Left kidney (tissue), 2 donors: ENCODE data around the gene IDE. TPM values are rescaled to one million over a fixed set of nuclear protein-coding genes. Genes with fewer than 3 reads are reported as not detected.
"Not testable (repeated sequence)": the region's sequence is repeated elsewhere in the genome, so short reads cannot be mapped to it uniquely, and the experiment has no call there.

Experiments
- DNase-seq: peaks from one replicate; pipeline ENCODE4 v3.0.0-alpha.2; 2013
- polyA plus RNA-seq: library from polyadenylated mRNA; unstranded; fragments of 120-200 nt; gene quantifications from one replicate; pipeline ENCODE4 v1.2.1, GENCODE V29; 2013; ENCODE audit not compliant: insufficient read length

Gene IDE
- polyA plus RNA-seq, 1 donor: 31.0 TPM

DNA sequence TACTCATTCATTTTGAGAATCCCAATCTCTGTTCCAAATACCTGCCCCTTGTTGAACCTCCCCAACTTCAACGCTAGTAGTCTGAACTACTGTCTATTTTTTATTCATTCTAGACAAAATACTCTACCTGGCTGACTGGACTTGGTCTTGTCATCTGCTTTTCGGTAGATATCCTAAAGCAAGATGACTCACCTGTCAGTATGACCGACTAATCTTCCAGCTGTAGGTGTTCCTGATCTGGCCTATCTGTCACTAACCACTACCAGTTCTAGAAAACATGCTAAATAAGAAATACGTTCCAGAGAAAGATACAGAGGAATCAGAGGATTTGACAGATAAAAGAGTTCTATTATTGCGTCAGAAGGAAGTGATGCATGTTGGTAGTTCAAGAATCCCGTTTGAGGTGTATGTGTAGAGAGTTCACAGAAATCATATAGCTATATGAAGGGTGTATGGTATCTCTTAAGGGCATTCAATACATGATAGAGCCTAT lies 81.1 kb downstream of the IDE start:
- no peak for DNase-seq

DNA sequence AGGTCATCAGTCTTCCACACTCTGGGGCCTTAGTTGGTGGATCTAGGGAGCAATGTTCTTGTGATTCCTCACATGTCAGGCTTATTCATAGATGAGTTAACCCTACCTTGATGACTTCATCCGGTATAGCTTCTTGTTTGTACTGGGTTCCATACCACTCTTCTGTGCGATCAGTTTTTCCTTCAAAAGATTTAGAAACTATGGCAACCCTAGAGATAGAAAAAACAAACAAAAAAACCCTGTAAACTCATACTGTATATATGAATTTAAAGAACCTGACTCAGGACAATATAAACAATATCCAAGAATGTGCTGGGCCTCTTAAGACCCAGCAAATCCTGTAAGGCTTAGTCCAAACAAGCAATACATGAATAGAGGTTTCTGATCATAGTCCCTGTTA lies 83.5 kb downstream of the IDE start:
- no peak for DNase-seq

DNA sequence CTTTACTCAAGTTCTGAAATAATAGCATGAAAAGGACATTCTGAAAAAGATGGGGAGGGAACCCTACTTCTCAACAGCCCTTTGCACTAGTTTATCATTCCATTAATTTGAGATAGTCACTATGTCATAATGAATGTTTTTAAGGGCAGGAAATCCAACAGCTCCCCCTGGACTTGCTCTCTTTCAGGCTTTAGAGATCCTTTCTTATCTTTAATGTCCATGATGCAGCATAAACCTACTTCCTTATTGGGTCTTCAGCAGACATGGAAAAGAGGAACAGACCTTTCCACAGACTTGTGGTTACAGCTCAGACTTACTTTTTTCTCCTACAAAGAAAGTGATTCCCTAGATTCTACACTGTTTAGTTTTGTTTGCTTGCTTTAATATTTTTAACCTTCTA lies 87.3 kb downstream of the IDE start:
- DNase-seq: no peak

DNA sequence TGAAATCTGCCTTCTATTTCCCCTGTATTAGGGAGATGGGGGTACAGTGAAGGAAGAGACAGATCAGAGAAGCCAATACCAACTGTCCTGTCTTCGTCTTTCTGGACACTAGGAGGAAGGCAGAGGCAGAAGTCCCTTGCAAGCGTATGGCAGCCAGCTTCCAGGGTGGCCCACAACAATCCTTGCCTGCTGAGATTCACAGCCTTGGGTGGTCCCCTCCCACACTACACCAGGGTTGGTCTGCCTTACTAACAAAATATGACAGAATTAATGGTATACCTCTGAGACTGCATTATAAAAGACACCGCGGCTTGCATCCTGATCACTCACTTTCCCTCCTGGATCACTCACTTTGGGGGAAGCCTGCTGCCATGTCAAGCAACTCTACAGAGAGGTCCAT lies 90.4 kb downstream of the IDE start:
- no peak for DNase-seq

DNA sequence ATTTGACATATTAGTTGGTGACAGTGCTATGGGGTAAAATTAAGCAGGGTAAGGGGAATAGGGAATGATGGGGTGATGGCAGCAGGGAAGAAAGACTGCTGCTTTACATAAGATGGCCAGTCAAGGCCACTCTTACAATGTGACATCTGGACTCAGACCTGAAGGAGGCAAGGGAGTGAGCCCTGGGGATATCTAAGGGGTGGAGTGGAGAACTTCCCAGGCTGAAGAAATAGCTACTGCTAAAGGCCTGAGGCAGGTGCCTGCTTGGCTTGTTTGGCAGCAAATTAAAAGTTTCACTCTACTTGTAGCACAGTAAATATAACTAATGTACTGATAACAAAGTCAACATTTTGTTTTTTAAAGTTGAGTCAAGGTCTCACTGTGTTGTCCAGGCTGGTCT lies 93.5 kb downstream of the IDE start:
- DNase-seq: no peak

DNA sequence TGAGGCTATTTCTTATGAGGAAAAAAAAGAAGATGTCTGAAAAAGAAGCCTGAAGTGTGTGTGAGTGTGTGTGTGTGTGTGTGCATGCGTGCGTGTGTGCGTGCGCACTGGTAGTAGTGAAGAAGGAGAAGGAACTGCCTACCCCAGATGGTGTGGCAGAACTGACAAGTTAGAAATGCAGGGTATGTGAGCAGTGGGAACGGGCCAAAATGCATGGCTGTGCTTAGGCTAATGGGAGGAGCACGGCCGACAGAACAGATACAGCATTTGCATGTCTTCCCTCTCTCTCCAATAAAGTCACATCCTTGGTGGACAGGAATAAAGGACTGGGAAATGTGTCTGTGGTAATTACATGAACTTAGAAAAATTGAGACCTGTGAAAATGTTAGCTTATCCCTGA lies 94.3 kb downstream of the IDE start:
- DNase-seq: no peak

DNA sequence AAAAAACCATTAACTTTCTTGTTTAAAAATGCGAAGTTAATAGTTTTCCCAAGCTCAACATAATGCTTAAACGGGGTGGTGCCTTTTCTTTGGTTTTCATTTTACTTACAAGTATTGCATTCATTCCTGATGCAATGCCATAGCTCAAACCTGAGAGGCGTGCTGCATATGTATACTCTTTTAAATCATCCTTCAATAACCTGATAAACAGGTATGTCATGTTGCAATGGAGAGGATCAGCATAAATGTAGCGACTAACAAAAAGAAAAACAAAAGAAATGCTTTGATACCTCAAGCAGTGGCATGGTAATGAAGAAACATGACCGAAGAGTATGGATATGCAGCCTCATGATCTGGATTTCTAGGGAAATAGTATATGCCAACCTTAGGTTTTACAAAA lies 95.4 kb downstream of the IDE start:
- no peak for DNase-seq

DNA sequence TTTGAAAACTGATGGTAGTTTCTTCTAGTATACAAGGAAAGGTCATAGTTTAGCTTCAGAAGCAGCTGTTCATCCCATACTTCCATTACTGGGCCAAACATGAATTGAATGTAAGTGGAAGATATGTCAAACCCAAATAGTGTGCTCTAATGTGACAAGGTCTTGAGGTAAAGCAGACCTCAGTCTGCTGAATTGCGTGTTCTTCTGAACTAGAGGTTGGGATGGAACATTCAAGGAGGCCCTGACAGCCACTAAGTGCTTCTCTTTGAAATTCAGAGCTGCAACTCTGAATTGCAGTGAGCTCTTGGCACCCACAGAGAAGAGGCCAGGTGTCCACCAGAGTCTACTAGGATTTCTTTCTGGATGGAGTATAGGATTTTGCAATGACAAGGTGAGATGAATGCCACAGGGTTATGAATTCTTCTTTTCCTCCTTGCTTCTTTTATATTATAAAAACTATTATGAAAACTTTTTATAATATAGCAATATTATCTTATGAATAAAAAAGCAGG lies 98.5 kb downstream of the IDE start:
- no peak for DNase-seq

DNA sequence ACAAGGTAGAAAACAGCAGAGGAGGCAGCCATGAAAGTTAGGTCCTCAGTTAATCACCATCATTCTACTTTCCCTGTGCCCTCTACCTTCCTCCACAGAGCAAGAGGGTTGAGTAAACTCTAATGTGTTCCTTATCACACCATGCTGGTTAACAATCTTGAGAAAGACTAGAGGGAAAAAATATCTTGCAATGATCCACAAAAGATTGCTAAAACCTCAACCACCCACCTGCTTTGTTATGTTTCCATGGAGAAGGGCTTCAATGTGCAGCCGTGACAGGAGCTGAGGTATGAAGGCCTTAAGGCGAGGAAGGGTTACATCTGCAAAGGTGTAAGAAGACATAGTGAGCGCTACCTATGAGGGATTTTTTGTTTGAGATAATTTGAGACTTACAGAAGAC lies 103.9 kb downstream of the IDE start:
- no peak for DNase-seq

DNA sequence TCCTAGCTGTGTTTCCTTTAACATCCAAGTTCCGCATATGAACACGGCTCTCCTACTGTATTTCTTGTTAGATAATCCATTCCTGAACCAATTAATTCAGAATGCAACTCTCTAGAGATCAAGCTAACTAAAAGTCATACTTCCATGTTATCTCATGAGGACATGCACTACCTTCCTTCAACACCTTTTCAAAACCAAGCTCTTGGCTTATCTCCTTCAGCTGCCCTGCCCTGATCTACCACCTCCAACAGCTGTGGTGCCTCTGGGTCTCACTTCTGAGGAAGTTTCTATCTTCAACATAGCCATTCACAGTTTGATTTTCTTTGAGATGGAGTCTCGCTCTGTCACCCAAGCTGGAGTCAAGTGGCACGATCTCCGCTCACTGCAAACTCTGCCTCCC lies 109.5 kb downstream of the IDE start:
- no peak for DNase-seq

DNA sequence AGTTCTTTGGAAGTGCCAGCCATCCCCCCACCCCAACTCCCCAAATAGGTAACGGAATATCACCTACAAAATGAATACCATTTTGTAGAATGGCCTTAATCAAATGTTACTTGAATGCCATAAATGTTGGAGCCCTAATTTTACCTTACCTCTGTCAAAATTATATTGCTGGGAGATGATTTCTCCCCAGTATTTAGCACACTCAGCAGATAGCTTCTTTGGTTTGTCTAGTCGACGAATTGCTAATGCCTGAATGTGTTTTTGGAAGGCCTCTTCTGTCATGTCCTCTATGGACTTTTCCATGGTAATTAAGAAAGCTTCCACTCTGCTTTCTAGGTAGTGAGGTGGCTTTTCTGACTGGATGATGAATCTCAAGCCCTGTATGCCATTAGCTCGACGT lies 110.3 kb downstream of the IDE start:
- no peak for DNase-seq

DNA sequence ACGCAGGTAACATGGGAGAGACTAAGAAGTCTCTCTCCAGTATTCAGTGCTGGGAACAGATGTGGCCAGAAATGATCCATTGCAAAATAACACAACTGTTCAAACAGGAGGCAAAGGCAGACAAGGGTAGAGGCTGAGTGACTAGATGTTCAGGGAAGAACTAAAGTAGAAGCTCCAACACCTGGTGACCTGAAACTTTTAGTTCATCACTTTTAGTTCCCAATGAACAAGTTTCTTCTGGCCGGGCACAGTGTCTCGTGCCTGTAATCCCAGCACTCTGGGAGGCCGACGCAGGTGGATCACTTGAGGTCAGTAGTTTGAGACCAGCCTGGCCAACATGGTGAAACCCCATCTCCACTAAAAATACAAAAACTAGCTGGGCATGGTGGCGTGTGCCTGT lies 118.9 kb downstream of the IDE start:
- DNase-seq: not testable (repeated sequence)

DNA sequence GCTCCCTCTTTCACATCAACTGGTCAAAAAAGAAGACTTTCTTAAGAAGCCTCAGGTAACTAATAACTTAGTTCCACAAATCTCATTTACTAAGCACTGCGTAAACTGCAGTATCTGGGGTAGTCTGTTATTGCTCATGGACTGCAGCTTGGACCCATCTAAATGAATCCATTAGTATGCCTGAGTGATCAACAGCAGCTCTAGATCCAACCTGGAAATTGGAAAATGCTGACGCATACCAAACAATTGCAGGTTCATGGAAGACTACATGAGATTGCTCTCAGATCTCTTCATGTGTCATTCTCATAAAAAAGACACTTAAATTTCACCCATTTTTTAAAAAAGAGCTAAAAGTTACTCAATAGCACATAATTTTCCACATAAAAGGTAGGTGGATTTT lies 121.6 kb downstream of the IDE start:
- no peak for DNase-seq

DNA sequence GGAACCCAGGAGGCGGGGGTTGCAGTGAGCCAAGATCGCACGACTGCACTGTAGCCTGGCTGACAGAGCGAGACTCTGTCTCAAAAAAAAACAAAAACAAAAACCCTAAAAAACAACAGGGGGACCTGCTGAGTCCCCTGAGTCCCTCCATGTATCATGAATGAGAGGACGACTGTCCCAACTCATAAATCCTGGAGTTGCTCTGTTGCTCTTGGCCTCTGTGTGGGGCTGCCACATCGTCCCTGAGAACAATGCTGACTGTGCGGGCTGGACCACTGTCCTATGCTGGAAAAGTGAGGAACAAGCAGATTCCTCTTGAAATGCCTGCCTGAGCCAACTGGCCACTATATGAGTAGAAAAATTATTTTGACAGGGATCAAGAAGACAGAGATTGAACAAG lies 122.5 kb downstream of the IDE start:
- DNase-seq: no peak

DNA sequence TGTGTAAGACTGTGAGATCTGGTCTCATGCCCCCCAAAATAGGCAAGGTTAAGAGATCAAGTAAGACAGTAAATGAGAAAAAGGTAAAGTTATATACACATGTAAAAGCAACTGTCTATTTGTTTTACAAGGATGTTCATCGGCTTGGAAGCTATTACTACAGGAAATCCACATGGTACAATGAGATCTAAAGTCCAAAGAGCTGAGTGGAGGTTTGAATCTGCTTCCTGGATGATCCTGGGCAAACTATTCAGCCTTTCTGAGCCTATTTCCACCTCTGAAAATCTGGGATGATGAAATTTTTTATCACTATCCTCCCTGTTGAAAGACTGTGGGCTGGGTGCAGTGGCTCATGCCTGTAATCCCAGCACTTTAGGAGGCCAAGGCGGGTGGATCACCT lies 123.0 kb downstream of the IDE start:
- DNase-seq: no peak

DNA sequence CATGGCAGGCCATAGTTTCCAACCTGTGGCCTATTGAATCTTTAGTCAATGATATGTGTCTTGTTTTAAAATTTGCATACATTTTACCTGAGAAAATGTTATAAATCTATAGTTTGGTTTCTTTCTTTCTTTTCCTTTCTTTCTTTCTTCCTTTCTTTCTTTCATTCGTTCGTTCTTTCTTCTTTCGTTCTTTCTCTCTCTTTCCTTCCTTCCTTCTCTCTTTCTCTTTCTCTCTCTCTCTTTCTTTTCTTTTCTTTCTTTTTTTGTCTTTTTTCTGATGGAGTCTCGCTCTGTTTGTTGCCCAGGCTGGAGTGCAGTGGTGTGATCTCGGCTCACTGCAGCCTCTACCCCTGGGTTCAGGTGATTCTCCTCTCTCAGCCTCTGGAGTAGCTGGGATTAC lies 133.3 kb downstream of the IDE start:
- DNase-seq: no peak

DNA sequence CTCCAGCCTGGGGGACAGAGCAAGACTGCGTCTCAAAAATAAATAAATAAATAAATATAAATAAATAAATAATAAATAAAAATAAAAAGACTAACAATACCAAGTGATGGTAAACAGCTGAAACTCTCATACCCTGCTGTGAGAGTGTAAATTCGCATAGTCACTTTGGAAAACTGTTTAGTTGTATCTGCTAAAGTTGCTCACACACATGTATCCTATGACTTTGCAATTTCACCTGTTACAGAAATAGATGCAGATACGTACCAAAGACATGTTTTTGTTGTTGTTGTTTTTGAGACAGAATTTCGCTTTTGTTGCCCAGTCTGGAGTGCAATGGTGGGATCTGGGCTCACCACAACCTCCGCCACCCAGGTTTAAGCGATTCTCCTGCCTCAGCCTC lies 135.7 kb downstream of the IDE start:
- no peak for DNase-seq

DNA sequence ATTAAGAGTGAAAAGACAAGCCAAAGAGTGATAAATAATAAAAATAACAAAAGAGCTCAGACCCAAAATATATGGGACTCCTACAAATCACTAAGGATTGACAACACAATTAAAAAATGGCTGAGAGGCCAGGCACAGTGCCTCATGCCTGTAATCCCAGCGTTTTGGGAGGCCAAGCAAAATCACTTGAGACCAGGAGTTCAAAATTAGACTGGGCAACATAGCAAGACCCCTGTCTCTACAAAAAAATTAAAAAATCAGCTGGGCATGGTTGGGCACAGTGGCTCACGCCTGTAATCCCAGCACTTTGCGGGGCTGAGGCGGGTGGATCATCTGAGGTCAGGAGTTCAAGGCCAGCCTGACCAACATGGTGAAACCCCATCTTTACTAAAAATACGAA lies 137.3 kb downstream of the IDE start:
- DNase-seq: no peak

DNA sequence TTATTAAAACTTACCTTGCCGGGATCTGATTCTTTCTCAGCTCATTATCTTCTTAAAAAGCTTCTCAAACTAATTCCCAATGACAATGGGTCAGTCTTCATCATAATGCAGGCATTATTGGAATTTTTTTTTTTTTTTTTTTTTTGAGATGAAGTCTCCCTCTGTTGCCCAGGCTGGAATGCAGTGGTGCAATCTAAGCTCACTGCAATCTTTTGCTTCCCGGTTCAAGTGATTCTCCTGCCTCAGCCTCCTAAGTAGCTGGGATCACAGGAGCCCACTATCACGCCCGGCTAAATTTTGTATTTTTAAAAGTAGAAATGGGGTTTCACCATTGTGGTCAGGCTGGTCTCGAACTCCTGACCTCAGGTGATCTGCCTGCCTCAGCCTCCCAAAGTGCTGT lies 137.8 kb downstream of the IDE start:
- DNase-seq: not testable (repeated sequence)

DNA sequence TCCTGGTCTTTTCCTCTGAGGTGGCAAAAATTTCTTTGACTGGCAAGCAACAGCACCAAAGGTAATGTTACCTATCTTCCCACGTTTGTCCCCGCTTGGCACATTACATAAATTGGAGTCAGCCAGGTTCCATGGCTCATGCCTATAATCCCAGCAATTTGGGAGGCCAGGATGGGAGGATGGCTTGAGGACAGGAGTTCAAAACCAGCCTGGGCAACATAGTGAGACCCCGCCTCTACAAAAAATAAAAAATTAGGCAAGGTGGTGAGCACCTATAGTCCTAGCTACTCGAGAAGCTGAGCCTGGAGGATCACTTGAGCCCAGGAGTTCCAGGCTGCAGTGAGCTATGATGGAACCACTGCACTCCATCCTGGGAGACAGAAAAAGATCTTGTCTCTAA lies 139.5 kb downstream of the IDE start:
- DNase-seq: no peak

DNA sequence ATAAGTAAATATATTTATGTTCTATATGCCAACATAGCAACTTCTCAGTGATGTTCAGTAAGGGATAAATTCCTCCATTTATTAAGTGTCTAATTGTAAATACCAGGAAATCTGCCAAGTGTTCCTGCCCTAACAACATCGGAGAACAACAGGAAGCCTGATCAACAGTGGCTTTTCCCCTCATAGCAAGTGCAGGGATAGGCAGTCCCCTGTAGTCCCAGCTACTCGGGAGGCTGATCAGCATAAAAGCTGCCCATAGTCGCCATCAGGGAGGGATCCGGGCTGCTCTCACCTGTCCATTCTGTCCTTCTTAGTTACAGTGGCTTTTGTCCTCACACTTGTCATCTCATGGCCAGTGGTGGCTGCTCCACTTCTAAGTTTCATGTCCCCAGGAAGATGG lies 141.3 kb downstream of the IDE start:
- no peak for DNase-seq

DNA sequence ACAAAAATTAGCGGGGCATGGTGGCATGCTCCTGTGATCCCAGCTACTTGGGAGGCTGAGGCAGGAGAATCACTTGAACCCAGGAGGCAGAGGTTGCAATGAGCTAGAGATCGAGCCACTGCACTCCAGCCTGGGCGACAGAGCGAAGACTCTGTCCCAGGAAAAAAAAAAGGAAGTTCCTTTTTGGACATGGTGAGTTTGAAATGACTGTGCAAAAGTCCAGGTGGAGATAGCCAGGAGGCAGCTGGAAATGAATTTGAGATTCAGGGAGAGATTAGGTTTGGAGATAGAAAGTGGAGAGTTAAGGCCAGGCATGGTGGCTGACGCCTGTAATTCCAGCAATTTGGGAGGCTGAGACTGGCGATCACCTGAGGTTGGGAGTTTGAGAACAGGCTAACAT lies 143.8 kb downstream of the IDE start:
- no peak for DNase-seq

DNA sequence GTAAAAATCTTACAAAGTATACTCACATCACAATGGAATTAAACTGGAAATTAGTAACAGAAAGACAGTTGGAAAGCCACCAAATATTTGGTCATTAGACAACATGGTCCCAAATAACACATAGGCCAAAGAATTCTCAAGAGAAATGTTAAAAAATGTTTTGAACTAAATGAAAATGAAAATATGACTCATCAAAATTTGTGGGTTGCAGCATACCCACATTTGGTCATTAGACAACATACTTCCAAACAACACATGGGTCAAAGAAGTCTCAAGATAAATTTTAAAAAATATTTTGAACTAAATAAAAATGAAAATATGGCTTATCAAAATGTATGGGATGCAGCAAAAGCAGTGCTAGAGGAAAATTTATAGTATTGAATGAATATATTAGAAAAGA lies 152.3 kb downstream of the IDE start:
- DNase-seq: no peak

DNA sequence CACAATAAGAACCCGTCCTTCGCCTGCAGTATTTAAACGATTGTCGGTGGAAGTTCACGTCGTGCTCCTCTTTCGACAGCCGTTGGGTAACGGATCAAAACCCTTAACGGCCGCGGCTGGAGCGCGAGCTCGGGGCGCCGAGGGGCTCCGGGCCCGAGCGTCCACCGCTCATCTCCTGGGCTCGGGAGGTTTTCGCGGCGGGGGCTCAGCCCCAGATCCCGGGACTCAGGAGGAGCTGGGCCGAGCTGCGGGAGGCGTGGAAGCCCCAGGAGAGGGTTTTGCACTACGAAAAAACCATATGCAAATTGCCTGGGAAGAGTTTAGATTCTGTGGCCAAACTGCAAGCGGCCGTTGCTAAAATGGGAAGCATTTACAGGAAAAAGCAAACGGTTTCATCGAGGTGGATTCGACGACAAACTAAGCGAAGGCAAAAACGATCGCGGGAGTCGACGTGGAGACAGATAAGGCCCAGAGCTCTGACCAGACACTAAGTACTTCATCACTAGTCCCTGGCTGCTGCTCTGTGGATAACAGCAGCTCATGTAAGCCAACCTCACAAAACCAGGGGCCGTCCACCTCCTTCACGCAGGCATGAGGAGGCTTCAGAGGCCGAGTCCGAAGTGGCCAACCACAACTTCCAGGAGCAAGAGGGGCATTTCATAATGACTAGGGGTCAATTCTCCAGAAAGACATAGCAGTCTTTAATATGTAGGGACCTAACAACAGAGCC lies 153.2 kb downstream of the IDE start:
- DNase-seq: peak; percentile 14
